GM12875 (cell line): ENCODE data around the gene TEX22.

Experiments
- H3K4me3 ChIP-seq: one replicate; pipeline ENCODE4 v1.5.1; 2011; ENCODE audit warnings: low read depth, low read length, control low read depth
- CTCF ChIP-seq: IDR thresholded peaks from 2 replicates; pipeline ENCODE4 v1.5.1; 2011; ENCODE audit warnings: low read depth, mild to moderate bottlenecking, control low read depth, inconsistent platforms, low read length, moderate library complexity, borderline replicate concordance; ENCODE audit not compliant: insufficient read depth

TEX22 gene

GRCh38 chr14:105367116-105368031 lies 31.0 kb upstream of the TEX22 start:
- no peak for TF ChIP-seq CTCF
- no peak overlapping the region for H3K4me3 ChIP-seq

GRCh38 chr14:105368032-105368417 lies 30.3 kb upstream of the TEX22 start:
- no peak for TF ChIP-seq CTCF
- H3K4me3 ChIP-seq, result no peak overlapping the region

GRCh38 chr14:105368426-105368825 lies 29.9 kb upstream of the TEX22 start:
- TF ChIP-seq CTCF, result no peak
- no peak overlapping the region for H3K4me3 ChIP-seq

- no peak for TF ChIP-seq CTCF
- no peak overlapping the region for H3K4me3 ChIP-seq
These were observed 29.3 kb upstream of the TEX22 start for GRCh38 chr14:105368910-105369652.

- TF ChIP-seq CTCF, result no peak
- no peak overlapping the region for H3K4me3 ChIP-seq
These were observed 28.7 kb upstream of the TEX22 start for GRCh38 chr14:105369653-105370040.

- no peak overlapping the region for H3K4me3 ChIP-seq
- TF ChIP-seq CTCF, result no peak
These were observed 23.9 kb upstream of the TEX22 start for GRCh38 chr14:105374389-105374788.
